HG03520 (cell line): ENCODE results near the gene TTLL11.
"Not testable (repeated sequence)": the region's sequence is repeated elsewhere in the genome, so short reads cannot be mapped to it uniquely, and the experiment has no call there.

Experiments
- ATAC-seq: cut with Tn5 transposase; IDR thresholded peaks from one replicate; pipeline ENCODE4 v1.9.1; 2021; ENCODE audit warnings: mild to moderate bottlenecking, moderate library complexity; ENCODE audit not compliant: unreplicated experiment

Gene TTLL11

GRCh38 chr9:121800376-121800775 is 292.7 kb downstream of the TTLL11 start:
- ATAC-seq: no peak

GRCh38 chr9:121798941-121799340 is 294.2 kb downstream of the TTLL11 start:
- ATAC-seq: no peak

- ATAC-seq: no peak
These were observed 296.0 kb downstream of the TTLL11 start for GRCh38 chr9:121797081-121797480.

GRCh38 chr9:121794334-121794733 is 298.8 kb downstream of the TTLL11 start:
- ATAC-seq: not testable (repeated sequence)

GRCh38 chr9:121792476-121792875 is 300.6 kb downstream of the TTLL11 start:
- ATAC-seq: not testable (repeated sequence)

GRCh38 chr9:121790841-121791240 is 302.3 kb downstream of the TTLL11 start:
- no peak for ATAC-seq

- no peak for ATAC-seq
These were observed 304.3 kb downstream of the TTLL11 start for GRCh38 chr9:121788686-121789366.

- no peak for ATAC-seq
These were observed 306.1 kb downstream of the TTLL11 start for GRCh38 chr9:121786998-121787422.

- no peak for ATAC-seq
These were observed 306.6 kb downstream of the TTLL11 start for GRCh38 chr9:121786543-121786948.

GRCh38 chr9:121785673-121786542 is 307.2 kb downstream of the TTLL11 start:
- ATAC-seq: no peak

- no peak for ATAC-seq
These were observed 308.2 kb downstream of the TTLL11 start for GRCh38 chr9:121784731-121785411.

- ATAC-seq: no peak
These were observed 309.3 kb downstream of the TTLL11 start for GRCh38 chr9:121783521-121784507.

GRCh38 chr9:121783111-121783510 is 310.0 kb downstream of the TTLL11 start:
- ATAC-seq: no peak

- no peak for ATAC-seq
These were observed 310.5 kb downstream of the TTLL11 start for GRCh38 chr9:121782514-121783110.

- no peak for ATAC-seq
These were observed 311.2 kb downstream of the TTLL11 start for GRCh38 chr9:121781701-121782464.

- ATAC-seq: no peak
These were observed 312.0 kb downstream of the TTLL11 start for GRCh38 chr9:121781145-121781548.

GRCh38 chr9:121780177-121781040 is 312.7 kb downstream of the TTLL11 start:
- ATAC-seq: no peak
